GM12801 (cell line): ENCODE data around the gene PAM16.

Experiments
- CTCF ChIP-seq: IDR thresholded peaks from one replicate; pipeline ENCODE4 v1.5.1; 2011; ENCODE audit warnings: control low read depth; ENCODE audit not compliant: insufficient read length; ENCODE audit errors: extremely low read depth

The PAM16 gene

GRCh38 chr16:4350787-4351659 is at the start of gene PAM16:
Gene PAM16 (minus strand): TSS chr16:4351321. CDS start chr16:4351234, 87 bp downstream.
- TF ChIP-seq CTCF, result no peak

GRCh38 chr16:4399001-4399730 is 48.0 kb upstream of the PAM16 start:
- TF ChIP-seq CTCF, result no peak

- TF ChIP-seq CTCF, result no peak
Observed at GRCh38 chr16:4395055-4395726, 44.1 kb upstream of the PAM16 start.

GRCh38 chr16:4393240-4393600 is 42.1 kb upstream of the PAM16 start:
- TF ChIP-seq CTCF, result no peak

GRCh38 chr16:4392382-4393239 is 41.5 kb upstream of the PAM16 start:
- no peak for TF ChIP-seq CTCF

- TF ChIP-seq CTCF, result no peak
Observed at GRCh38 chr16:4391631-4392381, 40.7 kb upstream of the PAM16 start.
